ENCODE results near the gene PRSS33. TPM values are rescaled to one million over a fixed set of nuclear protein-coding genes. Genes with fewer than 3 reads are reported as not detected.

Gene PRSS33
- total RNA-seq, 1 donor from 2014 or later: not detected

DNA sequence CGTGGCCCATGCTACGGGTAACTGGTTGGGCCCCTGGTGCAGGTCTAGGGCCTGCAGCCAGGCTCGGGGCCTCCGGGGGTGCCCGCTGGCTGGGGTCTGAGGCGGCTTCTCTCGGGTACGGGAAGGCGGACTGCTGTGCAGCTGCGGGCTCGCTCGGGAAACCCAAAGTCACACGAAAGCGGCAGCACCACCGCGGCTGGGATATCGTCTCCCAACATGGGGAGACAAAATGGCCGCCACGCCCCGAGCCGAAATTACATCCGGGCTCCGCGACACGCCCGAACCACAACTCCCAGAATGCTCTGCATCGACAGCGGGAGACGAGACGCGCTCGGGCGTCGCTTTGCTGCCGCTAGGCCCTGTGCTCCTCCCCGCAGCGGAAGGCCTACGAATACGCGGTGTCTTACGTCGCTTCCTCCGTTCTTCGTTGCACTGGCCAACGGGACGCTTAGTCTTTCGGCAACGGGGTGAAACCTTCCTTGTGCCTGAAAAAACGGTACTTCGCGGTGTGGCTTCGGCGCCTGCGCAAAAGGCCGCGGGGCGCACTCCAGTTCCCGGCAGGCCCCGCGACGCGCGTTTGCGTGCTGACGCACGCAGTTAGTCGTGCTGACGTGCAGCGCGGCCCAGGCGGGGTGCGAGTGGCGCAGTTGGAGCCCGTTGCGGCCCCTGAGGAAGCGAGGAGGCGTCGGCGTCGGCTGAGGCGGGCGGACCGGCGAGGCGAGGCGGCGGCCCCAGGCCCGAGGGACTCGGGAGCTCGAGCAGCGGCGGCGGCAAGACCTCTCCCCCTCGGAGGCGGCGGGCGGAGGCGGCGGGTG, 35.1 kb downstream of the PRSS33 start, which contains the start of gene SRRM2:
TSS of gene SRRM2 (plus strand) at position 604 of the 815 bp plus-strand sequence. CDS start 3,727 bp downstream, outside the sequence.
- intact Hi-C loops (cut with micrococcal nuclease): no loop called here
- peaks cover 4% of the 10 kb centered on the region for H3K36me3 ChIP-seq
- DNase-seq: peak; percentile 96
- H3K27me3 ChIP-seq (ENCODE audit: low read depth): no peaks in the 10 kb centered on the region
- H3K4me3 ChIP-seq: peak within 1 kb of the TSS; percentile 82
- TF ChIP-seq, protein P1, sequence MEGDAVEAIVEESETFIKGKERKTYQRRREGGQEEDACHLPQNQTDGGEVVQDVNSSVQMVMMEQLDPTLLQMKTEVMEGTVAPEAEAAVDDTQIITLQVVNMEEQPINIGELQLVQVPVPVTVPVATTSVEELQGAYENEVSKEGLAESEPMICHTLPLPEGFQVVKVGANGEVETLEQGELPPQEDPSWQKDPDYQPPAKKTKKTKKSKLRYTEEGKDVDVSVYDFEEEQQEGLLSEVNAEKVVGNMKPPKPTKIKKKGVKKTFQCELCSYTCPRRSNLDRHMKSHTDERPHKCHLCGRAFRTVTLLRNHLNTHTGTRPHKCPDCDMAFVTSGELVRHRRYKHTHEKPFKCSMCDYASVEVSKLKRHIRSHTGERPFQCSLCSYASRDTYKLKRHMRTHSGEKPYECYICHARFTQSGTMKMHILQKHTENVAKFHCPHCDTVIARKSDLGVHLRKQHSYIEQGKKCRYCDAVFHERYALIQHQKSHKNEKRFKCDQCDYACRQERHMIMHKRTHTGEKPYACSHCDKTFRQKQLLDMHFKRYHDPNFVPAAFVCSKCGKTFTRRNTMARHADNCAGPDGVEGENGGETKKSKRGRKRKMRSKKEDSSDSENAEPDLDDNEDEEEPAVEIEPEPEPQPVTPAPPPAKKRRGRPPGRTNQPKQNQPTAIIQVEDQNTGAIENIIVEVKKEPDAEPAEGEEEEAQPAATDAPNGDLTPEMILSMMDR (IDR thresholded peaks at IDR 0.05; ENCODE audit: borderline replicate concordance): no peak
- peak within 1 kb of the TSS; percentile 99 for H3K27ac ChIP-seq (replicated peaks)
- H3K4me1 ChIP-seq: peaks cover 59% of the 10 kb centered on the region
- no peaks in the 10 kb centered on the region for H3K9me3 ChIP-seq (replicated peaks)

- no peaks in the 10 kb centered on the region for H3K27me3 ChIP-seq (ENCODE audit: low read depth)
- H3K27ac ChIP-seq (replicated peaks): peak overlapping the region; percentile 99
- H3K36me3 ChIP-seq: peaks cover 3% of the 10 kb centered on the region
- TF ChIP-seq, protein P1 (IDR thresholded peaks at IDR 0.05; ENCODE audit: borderline replicate concordance): no peak
- peak overlapping the region; percentile 82 for H3K4me3 ChIP-seq
- DNase-seq: no peak
- H3K4me1 ChIP-seq: peaks cover 52% of the 10 kb centered on the region
- intact Hi-C loops (cut with micrococcal nuclease): no loop called here
- H3K9me3 ChIP-seq (replicated peaks): no peaks in the 10 kb centered on the region
Measured at GRCh38 chr16:2751577-2752034, 35.8 kb downstream of the PRSS33 start.

DNA sequence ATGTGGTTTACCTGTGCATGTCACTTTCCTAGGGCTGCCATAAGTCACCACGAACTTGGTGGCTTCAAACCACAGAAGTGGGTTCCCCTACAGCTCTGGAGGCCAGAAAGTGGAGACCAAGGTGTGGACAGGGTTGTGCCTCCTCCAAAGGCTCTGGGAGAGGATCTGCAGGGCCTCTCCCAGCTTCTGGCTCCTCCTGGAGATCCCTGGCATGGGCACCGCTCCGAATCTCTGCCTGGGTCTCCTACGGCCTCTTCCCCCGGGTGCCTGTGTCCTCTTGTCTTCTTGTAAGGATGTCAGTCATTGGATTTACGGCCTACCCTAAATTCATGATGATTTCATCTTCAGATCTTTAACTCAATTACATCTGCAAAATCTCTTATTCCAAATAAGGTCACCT, 37.4 kb downstream of the PRSS33 start:
- TF ChIP-seq, protein P1 (IDR thresholded peaks at IDR 0.05; ENCODE audit: borderline replicate concordance): no peak
- no peak for DNase-seq

DNA sequence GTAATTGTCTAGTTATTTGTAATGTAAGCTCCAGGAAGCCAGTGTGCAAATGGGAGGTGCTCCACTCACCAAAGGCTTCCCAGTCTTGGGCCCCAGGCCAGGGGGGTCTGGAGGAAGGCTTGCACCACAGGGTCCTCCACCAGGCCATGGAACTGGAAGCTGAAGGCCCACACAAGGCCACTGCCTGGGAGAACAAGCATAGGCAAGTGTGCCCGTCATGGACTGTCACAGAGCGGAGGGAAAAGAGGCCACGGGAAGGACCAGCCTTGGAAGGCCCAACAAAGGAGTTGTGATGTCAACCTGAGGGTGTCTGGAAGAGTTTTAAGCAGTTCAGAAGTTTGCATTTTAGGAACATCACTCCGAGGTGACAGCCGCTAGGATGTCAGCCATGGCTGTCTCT, 37.9 kb downstream of the PRSS33 start:
- TF ChIP-seq, protein P1 (IDR thresholded peaks at IDR 0.05; ENCODE audit: borderline replicate concordance): no peak
- Histone ChIP-seq H3K4me1 (peaks cover 31% of the 10 kb centered on the region), H3K4me3 (no peak overlapping the region), H3K36me3 (no peaks in the 10 kb centered on the region), H3K9me3 (replicated peaks) (no peaks in the 10 kb centered on the region), H3K27me3 (ENCODE audit: low read depth) (no peaks in the 10 kb centered on the region), H3K27ac (replicated peaks) (no peak overlapping the region)
- intact Hi-C loops (cut with micrococcal nuclease): no loop called here
- DNase-seq: no peak

More for the DNA sequence above, 37.4 kb downstream of the PRSS33 start:
- Histone ChIP-seq H3K4me1 (peaks cover 36% of the 10 kb centered on the region), H3K9me3 (replicated peaks) (no peaks in the 10 kb centered on the region), H3K27me3 (ENCODE audit: low read depth) (no peaks in the 10 kb centered on the region), H3K27ac (replicated peaks) (no peak overlapping the region), H3K4me3 (no peak overlapping the region), H3K36me3 (no peaks in the 10 kb centered on the region)
- intact Hi-C loops (cut with micrococcal nuclease): no loop called here

DNA sequence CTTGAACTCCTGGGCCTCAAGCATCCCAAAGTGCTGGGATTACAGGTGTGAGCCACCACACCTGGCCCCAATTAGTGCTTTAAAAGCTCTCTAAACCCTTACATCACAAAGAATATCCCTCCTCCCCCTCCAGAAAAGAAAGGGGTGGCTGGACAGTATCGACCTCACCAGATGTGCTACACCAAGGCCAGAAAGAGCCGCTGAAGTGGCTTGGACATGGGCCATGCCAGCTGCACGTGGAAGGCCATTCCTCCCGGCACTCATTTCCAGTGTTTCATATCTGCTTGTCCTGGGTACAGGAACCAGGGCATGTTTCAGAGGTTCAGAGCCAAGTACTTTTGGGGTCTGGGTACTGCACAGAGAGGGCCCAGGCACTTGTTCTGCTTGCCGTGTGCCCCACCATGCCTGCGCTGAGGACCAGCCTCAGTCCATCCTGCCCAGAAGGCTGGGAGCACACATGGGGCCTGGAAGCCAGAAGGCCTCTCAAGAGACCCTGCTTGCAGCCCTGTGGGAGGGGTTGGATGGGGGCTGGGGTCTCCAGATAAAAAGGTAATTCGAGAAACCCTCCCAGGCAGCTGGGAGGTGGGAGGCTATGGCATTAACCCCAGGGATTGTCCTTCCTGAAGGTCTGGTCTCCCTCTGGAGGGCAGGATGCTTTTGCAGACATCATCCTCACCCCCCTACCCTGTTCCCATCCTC, 38.5 kb downstream of the PRSS33 start:
- no peak for DNase-seq
- no peak overlapping the region for H3K27ac ChIP-seq (replicated peaks)
- no peaks in the 10 kb centered on the region for H3K36me3 ChIP-seq
- no peaks in the 10 kb centered on the region for H3K9me3 ChIP-seq (replicated peaks)
- H3K4me1 ChIP-seq: peaks cover 25% of the 10 kb centered on the region
- intact Hi-C loops (cut with micrococcal nuclease): no loop called here
- TF ChIP-seq, protein P1 (IDR thresholded peaks at IDR 0.05; ENCODE audit: borderline replicate concordance): no peak
- H3K27me3 ChIP-seq (ENCODE audit: low read depth): no peaks in the 10 kb centered on the region
- H3K4me3 ChIP-seq: no peak overlapping the region

Data from left ventricle myocardium inferior (tissue), 1 donor.